ENCODE data around the gene IGSF9B. TPM values are rescaled to one million over a fixed set of nuclear protein-coding genes. Genes with fewer than 3 reads are reported as not detected.

The IGSF9B gene
- polyA plus RNA-seq, 1 donor (not counting 4 experiments of a cell fraction or from before 2014, with no cell fraction given) = 0.66 TPM

DNA sequence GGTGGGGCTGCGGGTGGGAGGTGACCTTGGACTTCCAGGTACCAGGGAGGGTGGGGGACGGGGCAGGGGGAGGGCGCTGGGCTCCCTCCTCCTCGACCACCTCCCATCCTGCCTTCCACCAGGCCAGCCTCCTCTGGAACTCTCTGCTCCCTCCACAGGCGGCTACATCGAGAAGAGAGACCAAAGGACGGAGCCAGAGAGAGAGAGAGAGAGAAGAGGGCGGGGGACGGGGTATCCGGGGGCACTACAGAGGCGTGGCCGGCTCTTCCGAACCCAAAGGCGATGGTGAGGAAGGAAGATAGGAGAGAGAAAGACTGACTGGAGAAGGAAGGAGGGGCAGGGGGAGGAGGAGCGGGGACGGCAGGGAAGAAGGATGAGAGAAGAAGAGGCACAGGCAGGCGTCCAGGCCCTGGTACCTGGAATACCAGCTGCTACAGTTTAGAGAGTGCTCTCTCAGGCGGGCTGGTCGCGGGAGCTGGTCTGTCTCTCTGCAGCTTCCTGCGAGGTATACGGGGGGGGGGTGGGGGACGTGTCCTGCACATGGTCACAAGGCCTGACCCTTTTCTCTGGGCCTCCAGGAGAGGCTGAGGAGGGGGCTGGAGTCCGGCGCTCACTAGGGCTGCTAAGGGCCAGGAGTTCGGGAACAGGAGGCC, 38.0 kb downstream of the IGSF9B start:
- Histone ChIP-seq H3K4me2 (ENCODE audit: control insufficient read depth, extremely low read depth, insufficient read depth, low read depth, low read length) (no peak overlapping the region), H3K27ac (ENCODE audit: control insufficient read depth, insufficient read depth, low read length) (no peak overlapping the region), H4K20me1 (ENCODE audit: control insufficient read depth, extremely low read depth, insufficient read depth, low read length) (no peaks in the 10 kb centered on the region), H3K9me1 (ENCODE audit: control insufficient read depth, extremely low read depth, insufficient read depth, low read length) (no peaks in the 10 kb centered on the region), H3K27me3 (ENCODE audit: control insufficient read depth, extremely low read depth, insufficient read depth, low read length) (no peaks in the 10 kb centered on the region), H3K36me3 (ENCODE audit: control insufficient read depth in 2 of 2, extremely low read depth in 1 of 2, insufficient read depth in 2 of 2, low read length in 2 of 2) (no peaks in the 10 kb centered on the region), H3K9me3 (ENCODE audit: control insufficient read depth, low read depth, low read length) (no peaks in the 10 kb centered on the region), H3K4me1 (ENCODE audit: control insufficient read depth, extremely low read depth, insufficient read depth, low read length) (no peaks in the 10 kb centered on the region), H3K79me2 (ENCODE audit: control insufficient read depth, insufficient read depth, low read length) (no peaks in the 10 kb centered on the region), H2AFZ (ENCODE audit: control insufficient read depth, low read length) (no peak overlapping the region), H3K9ac (ENCODE audit: control insufficient read depth, extremely low read depth, insufficient read depth, low read length) (no peak overlapping the region), H3K4me3 (ENCODE audit: control insufficient read depth in 2 of 3, extremely low read depth in 1 of 3, insufficient read depth in 2 of 3, low read depth in 1 of 3, low read length in 3 of 3) (no peak overlapping the region)
- dilution Hi-C loops (cut with MboI; ENCODE audit: extremely low pct_ligation_motif_present, low sequenced_read_pairs) = no loop called here
- DNase-seq (ENCODE audit: low read depth, low spot score) (no peak), FAIRE-seq (no peak)
- no peak for TF ChIP-seq EZH2 (IDR thresholded peaks at IDR 0.05; ENCODE audit: low read length)
- TF ChIP-seq, protein P1, sequence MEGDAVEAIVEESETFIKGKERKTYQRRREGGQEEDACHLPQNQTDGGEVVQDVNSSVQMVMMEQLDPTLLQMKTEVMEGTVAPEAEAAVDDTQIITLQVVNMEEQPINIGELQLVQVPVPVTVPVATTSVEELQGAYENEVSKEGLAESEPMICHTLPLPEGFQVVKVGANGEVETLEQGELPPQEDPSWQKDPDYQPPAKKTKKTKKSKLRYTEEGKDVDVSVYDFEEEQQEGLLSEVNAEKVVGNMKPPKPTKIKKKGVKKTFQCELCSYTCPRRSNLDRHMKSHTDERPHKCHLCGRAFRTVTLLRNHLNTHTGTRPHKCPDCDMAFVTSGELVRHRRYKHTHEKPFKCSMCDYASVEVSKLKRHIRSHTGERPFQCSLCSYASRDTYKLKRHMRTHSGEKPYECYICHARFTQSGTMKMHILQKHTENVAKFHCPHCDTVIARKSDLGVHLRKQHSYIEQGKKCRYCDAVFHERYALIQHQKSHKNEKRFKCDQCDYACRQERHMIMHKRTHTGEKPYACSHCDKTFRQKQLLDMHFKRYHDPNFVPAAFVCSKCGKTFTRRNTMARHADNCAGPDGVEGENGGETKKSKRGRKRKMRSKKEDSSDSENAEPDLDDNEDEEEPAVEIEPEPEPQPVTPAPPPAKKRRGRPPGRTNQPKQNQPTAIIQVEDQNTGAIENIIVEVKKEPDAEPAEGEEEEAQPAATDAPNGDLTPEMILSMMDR (optimal IDR thresholded peaks at IDR 0.05 in 1 of 3, IDR thresholded peaks at IDR 0.05 in 1 of 3, conservative IDR thresholded peaks at IDR 0.05 in 1 of 3; ENCODE audit: extremely low read depth in 1 of 3, insufficient read depth in 2 of 3, low read length in 3 of 3) = no peak

DNA sequence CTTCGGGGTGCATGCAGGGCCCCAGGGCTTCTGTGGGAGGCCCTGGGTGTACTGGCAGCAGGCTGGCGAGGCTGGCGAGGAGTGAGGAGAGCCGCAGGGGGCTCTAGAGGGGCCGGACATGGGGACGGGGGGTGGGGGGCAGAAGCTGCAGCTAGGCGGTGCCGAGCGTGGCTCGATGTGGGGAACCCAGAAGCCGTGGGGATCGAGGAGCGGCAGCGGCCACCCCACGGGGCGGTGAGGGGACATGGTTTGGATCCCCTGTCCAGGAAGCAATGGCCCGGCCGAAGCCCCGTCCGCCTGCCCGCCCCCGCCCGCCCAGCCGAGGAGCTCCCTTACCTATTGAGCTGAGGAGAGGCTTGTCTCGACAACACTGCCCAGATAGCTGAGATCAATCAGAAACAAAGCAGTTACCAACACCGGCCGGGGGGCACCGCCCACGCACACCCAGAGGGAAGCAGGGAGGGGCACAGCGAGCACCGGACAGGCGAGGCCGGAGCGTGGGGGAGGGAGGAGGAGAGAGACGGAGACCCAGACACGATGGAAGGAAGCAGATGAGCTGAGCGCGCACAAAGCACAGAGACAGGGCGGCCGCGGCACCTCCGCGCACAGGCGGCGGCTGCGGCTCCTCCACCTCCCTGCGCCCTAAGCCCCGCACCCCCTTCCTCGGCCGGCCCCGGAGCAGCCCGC, 38.7 kb downstream of the IGSF9B start:
- TF ChIP-seq, protein P1 (optimal IDR thresholded peaks at IDR 0.05 in 1 of 3, IDR thresholded peaks at IDR 0.05 in 1 of 3, conservative IDR thresholded peaks at IDR 0.05 in 1 of 3; ENCODE audit: extremely low read depth in 1 of 3, insufficient read depth in 2 of 3, low read length in 3 of 3) = no peak
- no peak for TF ChIP-seq EZH2 (IDR thresholded peaks at IDR 0.05; ENCODE audit: low read length)
- H3K9me1 ChIP-seq (ENCODE audit: control insufficient read depth, extremely low read depth, insufficient read depth, low read length) = no peaks in the 10 kb centered on the region
- dilution Hi-C loops (cut with MboI; ENCODE audit: extremely low pct_ligation_motif_present, low sequenced_read_pairs) = no loop called here
- no peaks in the 10 kb centered on the region for H3K27me3 ChIP-seq (ENCODE audit: control insufficient read depth, extremely low read depth, insufficient read depth, low read length)
- no peak overlapping the region for H3K27ac ChIP-seq (ENCODE audit: control insufficient read depth, insufficient read depth, low read length)
- no peak overlapping the region for H3K9ac ChIP-seq (ENCODE audit: control insufficient read depth, extremely low read depth, insufficient read depth, low read length)
- H3K4me3 ChIP-seq (ENCODE audit: control insufficient read depth in 2 of 3, extremely low read depth in 1 of 3, insufficient read depth in 2 of 3, low read depth in 1 of 3, low read length in 3 of 3) = no peak overlapping the region
- no peaks in the 10 kb centered on the region for H3K4me1 ChIP-seq (ENCODE audit: control insufficient read depth, extremely low read depth, insufficient read depth, low read length)
- H3K79me2 ChIP-seq (ENCODE audit: control insufficient read depth, insufficient read depth, low read length) = no peaks in the 10 kb centered on the region
- DNase-seq (ENCODE audit: low read depth, low spot score) (no peak), FAIRE-seq (no peak)
- no peak overlapping the region for H2AFZ ChIP-seq (ENCODE audit: control insufficient read depth, low read length)
- no peaks in the 10 kb centered on the region for H4K20me1 ChIP-seq (ENCODE audit: control insufficient read depth, extremely low read depth, insufficient read depth, low read length)
- no peak overlapping the region for H3K4me2 ChIP-seq (ENCODE audit: control insufficient read depth, extremely low read depth, insufficient read depth, low read depth, low read length)
- no peaks in the 10 kb centered on the region for H3K36me3 ChIP-seq (ENCODE audit: control insufficient read depth in 2 of 2, extremely low read depth in 1 of 2, insufficient read depth in 2 of 2, low read length in 2 of 2)
- no peaks in the 10 kb centered on the region for H3K9me3 ChIP-seq (ENCODE audit: control insufficient read depth, low read depth, low read length)

All from keratinocyte (primary cell).